BJ (cell line): ENCODE measurements around the gene TAF11. TPM values are rescaled to one million over a fixed set of nuclear protein-coding genes. Genes with fewer than 3 reads are reported as not detected.
"Not testable (repeated sequence)": the region's sequence is repeated elsewhere in the genome, so short reads cannot be mapped to it uniquely, and the experiment has no call there.

Source experiments
- CTCF ChIA-PET: fragments of 350-600 bp; formaldehyde crosslinking; extraction: SDS; loops from one replicate; lab custom pipeline; 2021; ENCODE audit warnings: antibody characterized with exemption, inconsistent platforms; lab: Yijun Ruan, JAX
- POLR2A ChIA-PET: fragments of 300-600 bp; sonication (Branson Sonifier 250); formaldehyde crosslinking; extraction: SDS; loops from one replicate; lab custom pipeline; 2021; ENCODE audit warnings: antibody characterized with exemption; lab: Charles Lee
- DNase-seq: peaks from one replicate; pipeline ENCODE4 v3.0.0-alpha.2; 2011; ENCODE audit warnings: low read depth
- H3K27me3 ChIP-seq: 2 replicates; pipeline ENCODE4 v1.6.0; 2011; ENCODE audit warnings: low read length; ENCODE audit not compliant: control insufficient read depth, insufficient read depth
- H3K36me3 ChIP-seq: 2 replicates; pipeline ENCODE4 v1.5.1; 2011; ENCODE audit warnings: low read length; ENCODE audit not compliant: control insufficient read depth, insufficient read depth
- H3K4me3 ChIP-seq: 2 replicates; pipeline ENCODE4 v1.5.1; 2011; ENCODE audit warnings: low read depth, mild to moderate bottlenecking, control low read depth, low read length
- polyA plus RNA-seq: library from polyadenylated mRNA; depleted of rRNA; stranded (reverse); fragments of >200 nt; gene quantifications from 2 replicates; pipeline ENCODE4 v1.2.3, GENCODE V29; 2011
- TF ChIP-seq, protein P1 (sequence below): IDR thresholded peaks from 2 replicates; pipeline ENCODE4 v1.5.1; 2011; ENCODE audit warnings: low read depth, mild to moderate bottlenecking, control low read depth, inconsistent platforms, low read length, moderate library complexity; ENCODE audit not compliant: insufficient read depth

TAF11 gene
- polyA plus RNA-seq, 1 experiment, result 15.2 TPM

DNA sequence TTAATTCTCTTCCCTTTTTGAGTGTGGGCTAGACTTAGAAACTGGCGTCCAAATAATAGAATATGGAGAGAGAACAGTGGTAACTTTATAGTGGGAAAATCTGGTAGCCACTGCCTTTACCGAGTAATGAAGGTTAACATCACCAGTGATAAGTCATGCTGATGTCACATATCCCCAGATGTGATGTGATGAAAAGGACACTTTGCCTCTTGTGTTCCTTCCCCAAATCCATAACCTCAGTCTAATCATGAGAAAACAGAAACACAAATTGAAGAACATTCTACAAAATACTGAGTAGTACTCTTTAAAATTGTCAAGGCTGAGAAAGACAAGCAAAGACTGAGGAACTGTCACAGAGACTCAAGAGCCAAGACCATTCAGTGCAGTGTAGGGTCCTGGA is 19.0 kb upstream of the TAF11 start:
- no peaks in the 10 kb centered on the region for H3K36me3 ChIP-seq
- no peak overlapping the region for H3K4me3 ChIP-seq
- POLR2A ChIA-PET, result no interaction called here
- TF ChIP-seq, protein P1, sequence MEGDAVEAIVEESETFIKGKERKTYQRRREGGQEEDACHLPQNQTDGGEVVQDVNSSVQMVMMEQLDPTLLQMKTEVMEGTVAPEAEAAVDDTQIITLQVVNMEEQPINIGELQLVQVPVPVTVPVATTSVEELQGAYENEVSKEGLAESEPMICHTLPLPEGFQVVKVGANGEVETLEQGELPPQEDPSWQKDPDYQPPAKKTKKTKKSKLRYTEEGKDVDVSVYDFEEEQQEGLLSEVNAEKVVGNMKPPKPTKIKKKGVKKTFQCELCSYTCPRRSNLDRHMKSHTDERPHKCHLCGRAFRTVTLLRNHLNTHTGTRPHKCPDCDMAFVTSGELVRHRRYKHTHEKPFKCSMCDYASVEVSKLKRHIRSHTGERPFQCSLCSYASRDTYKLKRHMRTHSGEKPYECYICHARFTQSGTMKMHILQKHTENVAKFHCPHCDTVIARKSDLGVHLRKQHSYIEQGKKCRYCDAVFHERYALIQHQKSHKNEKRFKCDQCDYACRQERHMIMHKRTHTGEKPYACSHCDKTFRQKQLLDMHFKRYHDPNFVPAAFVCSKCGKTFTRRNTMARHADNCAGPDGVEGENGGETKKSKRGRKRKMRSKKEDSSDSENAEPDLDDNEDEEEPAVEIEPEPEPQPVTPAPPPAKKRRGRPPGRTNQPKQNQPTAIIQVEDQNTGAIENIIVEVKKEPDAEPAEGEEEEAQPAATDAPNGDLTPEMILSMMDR, result no peak
- CTCF ChIA-PET, result no interaction called here
- no peak for DNase-seq
- H3K27me3 ChIP-seq, result no peaks in the 10 kb centered on the region

DNA sequence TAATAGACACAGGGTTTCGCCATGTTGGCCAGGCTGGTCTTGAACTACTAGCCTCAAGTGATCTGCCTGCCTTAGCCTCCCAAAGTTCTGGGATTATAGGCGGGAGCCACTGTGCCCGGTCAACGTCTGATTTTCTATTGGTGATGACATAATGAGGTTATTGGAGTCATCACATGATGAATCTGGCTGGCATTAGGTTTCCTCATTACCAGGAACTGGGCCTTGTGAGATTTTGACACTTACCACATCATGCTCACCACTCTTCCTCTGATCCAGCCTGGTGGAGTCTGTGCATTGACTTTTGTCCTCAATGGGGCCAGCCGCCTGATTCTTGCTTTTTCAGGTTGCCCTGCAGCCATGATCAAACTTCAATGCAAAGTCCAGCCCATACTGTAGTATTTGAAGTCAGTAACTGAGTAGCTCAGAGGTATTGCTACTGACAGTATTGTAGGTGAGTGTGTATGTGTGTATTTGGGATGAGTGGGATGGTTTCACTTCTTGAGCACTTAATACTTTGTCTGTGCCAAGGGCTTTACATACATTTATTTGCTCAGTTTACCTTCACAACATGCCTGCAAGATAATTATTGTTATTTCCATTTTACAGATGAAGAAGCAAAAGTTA is 17.3 kb upstream of the TAF11 start:
- TF ChIP-seq, protein P1, result no peak
- Histone ChIP-seq H3K4me3 (no peak overlapping the region), H3K36me3 (no peaks in the 10 kb centered on the region), H3K27me3 (no peaks in the 10 kb centered on the region)
- ChIA-PET CTCF (no interaction called here), POLR2A (interaction anchor here (0.6 kb wide), 1 partner anchor 686 kb away, joined by 3 read pairs; no protein-coding TSS in a partner anchor)
- no peak for DNase-seq

- H3K27me3 ChIP-seq, result no peaks in the 10 kb centered on the region
- POLR2A ChIA-PET, result no interaction called here
- CTCF ChIA-PET, result interaction anchor here (1.2 to 1.8 kb wide), 3 partner anchors 9 to 18 kb away, joined by 3 to 4 read pairs (median 4); partner anchors contain the start of gene ANKS1A
- no peak for DNase-seq
- no peak overlapping the region for H3K4me3 ChIP-seq
- TF ChIP-seq, protein P1, result no peak
- H3K36me3 ChIP-seq, result no peaks in the 10 kb centered on the region
These were observed 14.1 kb upstream of the TAF11 start for GRCh38 chr6:34901930-34902329.

DNA sequence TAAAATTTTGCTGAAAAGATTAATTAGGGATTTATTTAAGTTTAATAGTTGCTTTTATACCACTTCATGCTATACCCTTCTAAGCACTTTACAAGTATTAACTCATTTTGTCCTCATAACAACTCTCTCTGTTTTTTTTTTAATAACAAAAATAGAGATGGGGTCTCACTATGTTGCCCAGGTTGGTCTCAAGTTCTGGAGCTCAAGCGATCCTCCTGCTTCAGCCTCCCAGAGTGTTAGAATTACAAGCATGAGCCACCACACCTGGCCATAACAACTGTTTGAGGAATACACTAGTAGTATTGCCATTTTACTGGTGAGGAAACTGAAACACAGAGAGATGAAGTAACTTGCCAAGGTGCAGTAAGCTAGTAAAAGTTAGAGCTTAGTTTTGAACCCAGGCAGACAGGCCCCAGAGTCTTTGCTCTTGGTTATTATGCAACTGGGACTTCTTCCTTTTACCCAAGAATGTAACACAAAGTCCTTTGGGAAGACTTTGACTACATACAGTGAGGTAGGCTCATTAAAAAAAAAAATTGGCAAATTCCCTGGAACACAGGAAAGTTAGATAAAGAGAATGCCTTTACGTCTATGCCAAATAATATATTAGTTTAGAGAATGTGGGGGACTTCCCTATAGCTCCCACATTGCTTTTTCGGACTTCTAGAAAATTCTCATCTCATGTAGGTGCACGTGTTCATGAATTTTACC is 12.6 kb upstream of the TAF11 start:
- Histone ChIP-seq H3K4me3 (no peak overlapping the region), H3K27me3 (no peaks in the 10 kb centered on the region), H3K36me3 (no peaks in the 10 kb centered on the region)
- DNase-seq, result no peak
- POLR2A ChIA-PET, result no interaction called here
- CTCF ChIA-PET, result no interaction called here
- TF ChIP-seq, protein P1, result no peak

DNA sequence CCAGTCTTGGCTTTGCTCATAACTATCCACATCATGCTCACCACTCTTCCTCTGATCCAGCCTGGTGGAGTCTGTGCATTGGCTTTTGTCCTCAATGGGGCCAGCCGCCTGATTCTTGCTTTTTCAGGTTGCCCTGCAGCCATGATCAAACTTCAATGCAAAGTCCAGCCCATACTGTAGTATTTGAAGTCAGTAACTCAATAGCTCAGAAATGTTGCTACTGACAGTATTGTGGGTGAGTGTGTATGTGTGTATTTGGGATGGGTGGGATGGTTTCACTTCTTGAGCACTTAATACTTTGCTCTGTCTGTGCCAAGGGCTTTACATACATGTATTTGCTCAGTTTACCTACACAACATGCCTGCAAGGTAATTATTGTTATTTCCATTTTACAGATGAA is 11.9 kb upstream of the TAF11 start:
- H3K36me3 ChIP-seq, POLR2A ChIA-PET, H3K4me3 ChIP-seq, H3K27me3 ChIP-seq, DNase-seq: not testable (repeated sequence)
- CTCF ChIA-PET, result interaction anchor here (0.7 kb wide), 1 partner anchor 49 kb away, joined by 4 read pairs; no protein-coding TSS in a partner anchor
